ENCODE results near the gene BMPR1B.

BMPR1B gene

DNA sequence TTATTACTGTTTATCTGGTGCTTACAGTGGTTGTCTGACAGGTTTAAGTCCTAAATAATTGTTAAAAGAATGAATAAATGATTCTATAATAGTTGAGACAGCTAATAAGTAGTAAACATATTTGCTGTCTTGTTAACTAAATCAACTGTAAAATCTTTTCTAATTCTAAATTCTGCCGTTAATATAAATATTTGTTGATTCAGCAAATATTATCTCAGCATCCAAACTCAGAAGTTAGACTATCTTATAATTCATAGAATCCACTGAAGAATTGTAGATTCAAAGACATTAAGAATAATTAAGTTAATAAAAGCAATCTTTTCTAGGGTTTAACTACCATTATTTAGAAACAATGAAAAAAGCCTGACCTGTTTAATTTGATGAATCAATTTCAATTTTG lies 256.3 kb downstream of the BMPR1B start:
- no peak for DNase-seq (ENCODE audit: insufficient read length, low spot score)
- no peak for FAIRE-seq
- no peak for TF ChIP-seq POLR2AphosphoS5 (IDR thresholded peaks at IDR 0.05; ENCODE audit: low read depth, low read length)
- no peak for TF ChIP-seq TAF1 (IDR thresholded peaks at IDR 0.05; ENCODE audit: low read depth, low read length)
- TF ChIP-seq SPI1 (IDR thresholded peaks at IDR 0.05; ENCODE audit: low read depth, low read length) = no peak
- TF ChIP-seq PAX5 (IDR thresholded peaks at IDR 0.05; ENCODE audit: insufficient read depth, low read length, severe bottlenecking) = no peak
- no peak for TF ChIP-seq POLR2A (IDR thresholded peaks at IDR 0.05; ENCODE audit: low read depth, low read length)
- TF ChIP-seq POU2F2 (IDR thresholded peaks at IDR 0.05; ENCODE audit: low read depth, low read length) = no peak

- no peak for DNase-seq (ENCODE audit: insufficient read length, low spot score)
- FAIRE-seq = no peak
- TF ChIP-seq TAF1 (IDR thresholded peaks at IDR 0.05; ENCODE audit: low read depth, low read length) (no peak), POLR2A (IDR thresholded peaks at IDR 0.05; ENCODE audit: low read depth, low read length) (no peak), POLR2AphosphoS5 (IDR thresholded peaks at IDR 0.05; ENCODE audit: low read depth, low read length) (no peak), SPI1 (IDR thresholded peaks at IDR 0.05; ENCODE audit: low read depth, low read length) (no peak), PAX5 (IDR thresholded peaks at IDR 0.05; ENCODE audit: insufficient read depth, low read length, severe bottlenecking) (no peak), POU2F2 (IDR thresholded peaks at IDR 0.05; ENCODE audit: low read depth, low read length) (no peak)
Observed at GRCh38 chr4:95017305-95018064, 259.7 kb downstream of the BMPR1B start.

DNA sequence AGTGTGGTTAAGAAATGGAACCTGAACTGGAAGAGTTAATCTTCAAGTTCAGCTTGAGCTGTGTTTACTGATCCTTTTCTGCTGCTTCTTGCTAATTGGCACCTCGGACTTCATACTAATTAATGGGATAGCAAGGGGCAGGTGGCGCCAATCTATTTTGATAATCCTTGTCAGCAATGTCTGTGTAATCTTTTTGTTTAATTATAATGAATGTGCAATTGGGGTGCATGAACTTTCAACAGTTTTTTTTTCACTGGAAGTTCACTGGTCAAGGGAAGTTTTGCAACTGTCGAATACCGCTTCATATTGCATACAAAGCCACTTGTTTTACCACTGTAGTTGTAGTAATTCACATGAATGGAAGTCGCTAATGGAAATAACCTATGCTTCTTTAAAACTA lies 261.0 kb downstream of the BMPR1B start:
- TF ChIP-seq PAX5 (IDR thresholded peaks at IDR 0.05; ENCODE audit: insufficient read depth, low read length, severe bottlenecking) (no peak), TAF1 (IDR thresholded peaks at IDR 0.05; ENCODE audit: low read depth, low read length) (no peak), POLR2AphosphoS5 (IDR thresholded peaks at IDR 0.05; ENCODE audit: low read depth, low read length) (no peak)
- FAIRE-seq (no peak), DNase-seq (ENCODE audit: insufficient read length, low spot score) (no peak)

DNA sequence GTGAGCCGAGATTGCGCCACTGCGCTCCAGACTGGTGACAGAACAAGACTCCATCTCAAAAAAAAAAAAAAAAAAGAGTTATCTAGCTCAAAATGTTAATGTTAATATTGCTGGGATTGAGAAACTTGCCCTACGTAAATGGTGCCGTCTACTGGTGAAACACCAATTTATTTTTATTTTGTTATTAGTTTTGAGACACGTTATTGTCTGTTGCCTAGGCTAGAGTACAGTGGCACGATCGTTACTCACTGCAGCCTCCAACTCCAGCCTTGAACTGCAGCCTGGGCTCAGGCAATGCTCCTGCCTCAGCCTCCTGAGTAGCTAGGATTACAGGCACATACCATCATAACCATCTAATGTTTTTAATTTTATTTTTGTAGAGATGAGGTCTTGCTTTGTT lies 262.8 kb downstream of the BMPR1B start:
- TF ChIP-seq SPI1 (IDR thresholded peaks at IDR 0.05; ENCODE audit: low read depth, low read length) (no peak), POU2F2 (IDR thresholded peaks at IDR 0.05; ENCODE audit: low read depth, low read length) (no peak), POLR2A (IDR thresholded peaks at IDR 0.05; ENCODE audit: low read depth, low read length) (no peak), PAX5 (IDR thresholded peaks at IDR 0.05; ENCODE audit: insufficient read depth, low read length, severe bottlenecking) (no peak), POLR2AphosphoS5 (IDR thresholded peaks at IDR 0.05; ENCODE audit: low read depth, low read length) (no peak), TAF1 (IDR thresholded peaks at IDR 0.05; ENCODE audit: low read depth, low read length) (no peak)

DNA sequence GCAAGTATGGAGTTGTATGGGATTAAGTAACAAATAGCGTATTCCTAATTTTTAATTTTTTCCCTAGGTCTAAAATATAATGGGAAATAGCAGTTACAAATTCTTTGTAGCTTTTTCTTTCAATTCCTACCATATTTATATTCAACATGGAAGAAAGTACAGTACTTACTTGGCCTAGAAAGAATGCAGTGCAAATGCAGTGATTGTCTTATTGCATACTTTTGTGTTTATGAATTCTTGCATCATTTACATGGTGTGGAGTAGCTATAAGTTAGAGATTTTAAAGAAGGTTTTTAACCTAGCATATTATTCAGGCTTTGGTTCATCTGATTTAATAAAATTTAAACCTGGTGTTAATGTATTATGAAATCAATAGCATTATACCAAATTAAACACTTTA lies 263.3 kb downstream of the BMPR1B start:
- DNase-seq (ENCODE audit: insufficient read length, low spot score) (no peak), FAIRE-seq (no peak)

More for the DNA sequence above, 262.8 kb downstream of the BMPR1B start:
- FAIRE-seq (no peak), DNase-seq (ENCODE audit: insufficient read length, low spot score) (no peak)

DNA sequence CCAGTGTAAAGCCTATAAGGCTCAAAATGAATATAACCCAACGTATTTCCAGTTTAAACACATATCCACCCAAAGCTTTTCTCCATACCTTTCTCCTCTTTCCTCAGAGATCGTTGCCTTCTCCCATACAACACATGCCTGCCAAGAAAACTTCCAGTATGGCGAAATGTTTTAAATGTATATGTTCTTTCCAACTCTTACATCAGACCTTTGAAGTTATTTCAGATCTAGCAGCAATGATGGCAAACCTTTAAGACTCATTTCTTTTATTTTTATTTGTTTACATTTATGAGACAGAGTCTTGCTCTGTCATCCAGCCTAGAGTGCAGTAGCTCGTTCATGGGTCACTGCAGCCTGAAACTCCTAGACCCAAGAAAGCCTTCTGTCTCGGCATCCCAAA lies 265.4 kb downstream of the BMPR1B start:
- DNase-seq (ENCODE audit: insufficient read length, low spot score) = no peak
- TF ChIP-seq POLR2AphosphoS5 (IDR thresholded peaks at IDR 0.05; ENCODE audit: low read depth, low read length) (no peak), POU2F2 (IDR thresholded peaks at IDR 0.05; ENCODE audit: low read depth, low read length) (no peak), POLR2A (IDR thresholded peaks at IDR 0.05; ENCODE audit: low read depth, low read length) (no peak), PAX5 (IDR thresholded peaks at IDR 0.05; ENCODE audit: insufficient read depth, low read length, severe bottlenecking) (no peak), SPI1 (IDR thresholded peaks at IDR 0.05; ENCODE audit: low read depth, low read length) (no peak), TAF1 (IDR thresholded peaks at IDR 0.05; ENCODE audit: low read depth, low read length) (no peak)
- no peak for FAIRE-seq

More for the DNA sequence above, 263.3 kb downstream of the BMPR1B start:
- TF ChIP-seq POU2F2 (IDR thresholded peaks at IDR 0.05; ENCODE audit: low read depth, low read length) (no peak), POLR2A (IDR thresholded peaks at IDR 0.05; ENCODE audit: low read depth, low read length) (no peak), TAF1 (IDR thresholded peaks at IDR 0.05; ENCODE audit: low read depth, low read length) (no peak), PAX5 (IDR thresholded peaks at IDR 0.05; ENCODE audit: insufficient read depth, low read length, severe bottlenecking) (no peak), POLR2AphosphoS5 (IDR thresholded peaks at IDR 0.05; ENCODE audit: low read depth, low read length) (no peak), SPI1 (IDR thresholded peaks at IDR 0.05; ENCODE audit: low read depth, low read length) (no peak)

GRCh38 chr4:95027905-95028618 lies 270.3 kb downstream of the BMPR1B start:
- TF ChIP-seq POLR2AphosphoS5 (IDR thresholded peaks at IDR 0.05; ENCODE audit: low read depth, low read length) = no peak
- no peak for TF ChIP-seq TAF1 (IDR thresholded peaks at IDR 0.05; ENCODE audit: low read depth, low read length)
- TF ChIP-seq PAX5 (IDR thresholded peaks at IDR 0.05; ENCODE audit: insufficient read depth, low read length, severe bottlenecking) = no peak
- TF ChIP-seq POU2F2 (IDR thresholded peaks at IDR 0.05; ENCODE audit: low read depth, low read length) = no peak
- TF ChIP-seq SPI1 (IDR thresholded peaks at IDR 0.05; ENCODE audit: low read depth, low read length) = no peak
- no peak for TF ChIP-seq POLR2A (IDR thresholded peaks at IDR 0.05; ENCODE audit: low read depth, low read length)
- FAIRE-seq (no peak), DNase-seq (ENCODE audit: insufficient read length, low spot score) (no peak)

DNA sequence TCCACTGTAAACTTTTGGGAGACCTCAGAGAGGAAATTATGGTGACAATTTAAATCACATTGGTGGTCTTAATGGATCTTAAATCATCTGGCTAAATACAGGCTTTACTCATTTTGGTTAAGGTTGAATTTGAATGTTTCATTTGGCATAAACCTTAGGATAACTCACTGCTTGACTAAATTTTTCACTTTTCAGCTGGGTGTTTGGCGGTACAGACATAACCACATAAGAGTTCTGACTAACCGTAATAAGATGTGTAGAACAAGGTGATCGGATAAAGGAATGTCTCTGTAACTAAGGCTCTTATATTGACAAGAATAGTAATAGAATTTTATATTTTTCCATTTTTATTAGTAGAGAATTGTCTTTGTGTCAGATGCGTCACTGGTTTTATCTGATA lies 281.0 kb downstream of the BMPR1B start:
- FAIRE-seq (no peak), DNase-seq (ENCODE audit: insufficient read length, low spot score) (no peak)
- TF ChIP-seq PAX5 (IDR thresholded peaks at IDR 0.05; ENCODE audit: insufficient read depth, low read length, severe bottlenecking) = no peak
- no peak for TF ChIP-seq POLR2AphosphoS5 (IDR thresholded peaks at IDR 0.05; ENCODE audit: low read depth, low read length)
- TF ChIP-seq POU2F2 (IDR thresholded peaks at IDR 0.05; ENCODE audit: low read depth, low read length) = no peak
- TF ChIP-seq TAF1 (IDR thresholded peaks at IDR 0.05; ENCODE audit: low read depth, low read length) = no peak
- no peak for TF ChIP-seq SPI1 (IDR thresholded peaks at IDR 0.05; ENCODE audit: low read depth, low read length)
- TF ChIP-seq POLR2A (IDR thresholded peaks at IDR 0.05; ENCODE audit: low read depth, low read length) = no peak

GRCh38 chr4:95044324-95044837 lies 286.6 kb downstream of the BMPR1B start:
- FAIRE-seq = no peak
- no peak for TF ChIP-seq POLR2A (IDR thresholded peaks at IDR 0.05; ENCODE audit: low read depth, low read length)
- TF ChIP-seq POU2F2 (IDR thresholded peaks at IDR 0.05; ENCODE audit: low read depth, low read length) = no peak
- no peak for TF ChIP-seq TAF1 (IDR thresholded peaks at IDR 0.05; ENCODE audit: low read depth, low read length)
- DNase-seq (ENCODE audit: insufficient read length, low spot score) = no peak

Data from GM12891 (cell line).